GM12892 (cell line): ENCODE data around the gene HSPB6.
A peak's percentile ranks its signal among the peaks of the same experiment; 100 is the strongest.

ENCODE experiments used
- POLR2A ChIP-seq: IDR thresholded peaks from 2 replicates; pipeline ENCODE4 v1.6.1; 2011; ENCODE audit warnings: low read depth, low read length, control low read depth
- POLR2AphosphoS5 ChIP-seq: IDR thresholded peaks from 2 replicates; pipeline ENCODE4 v1.6.1; 2011; ENCODE audit warnings: low read depth, low read length, control low read depth

DNA sequence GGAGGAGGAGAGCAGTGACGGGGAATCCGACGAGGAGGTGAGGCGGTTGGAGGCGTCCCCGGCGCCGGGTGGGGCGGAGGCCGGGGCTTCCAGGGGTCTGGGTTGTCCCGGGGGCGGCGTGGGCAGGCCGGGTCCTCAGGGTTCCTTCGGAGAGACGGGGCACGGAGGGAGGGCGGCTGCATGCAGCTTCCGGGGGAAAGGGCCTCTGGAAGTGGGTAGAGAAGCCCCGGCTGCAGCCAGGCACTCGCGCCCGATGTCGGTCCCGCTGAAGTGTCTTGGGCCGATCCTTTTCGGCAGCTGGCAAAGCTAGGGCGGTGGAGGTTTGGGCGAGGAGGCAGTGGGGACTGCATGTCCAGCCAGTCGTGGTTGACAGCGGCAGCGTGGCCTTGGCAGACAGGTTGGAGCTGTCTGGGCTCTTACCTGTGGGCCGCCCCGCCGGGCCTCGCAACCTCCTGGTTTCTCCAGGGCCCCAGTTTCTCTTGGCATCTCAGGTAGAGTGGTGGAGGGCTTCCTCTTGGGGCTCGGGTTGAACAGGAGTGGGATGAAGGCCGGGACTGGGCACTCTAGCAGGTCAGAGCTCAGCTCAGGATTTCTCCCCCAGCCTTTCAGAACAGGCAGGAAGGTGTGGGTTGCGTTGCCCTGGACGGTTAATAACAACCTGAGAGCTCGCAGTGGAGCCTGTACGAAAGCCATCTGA lies 38.3 kb downstream of the HSPB6 start:
- TF ChIP-seq POLR2AphosphoS5 (peak; percentile 67; the same call in 1 of the 2 replicates), POLR2A (peak; percentile 16; the same call in 1 of the 2 replicates)
